Measurements from ENCODE around the gene RTKN2.

The RTKN2 gene

DNA sequence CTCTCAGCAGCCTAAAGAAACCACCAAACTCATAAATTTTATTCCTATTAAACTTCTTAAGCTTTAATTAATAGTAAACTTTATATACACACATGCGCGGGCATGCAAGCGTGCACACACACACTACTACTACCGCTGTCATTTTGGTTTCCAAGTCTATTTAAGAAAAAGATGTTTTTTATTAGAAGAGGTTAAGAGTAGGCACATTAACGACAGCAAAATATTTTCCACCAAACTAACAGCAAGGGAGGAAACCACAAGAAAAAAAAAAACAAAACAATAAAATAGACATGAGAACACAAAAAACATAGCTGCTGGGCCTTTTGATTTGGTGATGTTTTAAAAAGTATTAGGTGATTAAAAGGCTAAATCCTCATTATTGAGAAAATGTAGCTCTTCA lies 28.6 kb downstream of the RTKN2 start:
- Histone ChIP-seq H3K36me3 (ENCODE audit: insufficient read depth, low read length) (no peaks in the 10 kb centered on the region; the same call in 1 of the 2 replicates), H3K9me3 (ENCODE audit: insufficient read depth, low read depth, low read length) (no peaks in the 10 kb centered on the region), H4K20me1 (ENCODE audit: insufficient read depth, low read length, poor library complexity, severe bottlenecking) (no peaks in the 10 kb centered on the region), H3K9me2 (replicated peaks; ENCODE audit: low read depth, low read length) (no peaks in the 10 kb centered on the region), H2AFZ (ENCODE audit: low read length) (no peak overlapping the region; the same call in 1 of the 2 replicates), H3K4me1 (ENCODE audit: insufficient read depth, low read length, poor library complexity, severe bottlenecking) (peaks cover 80% of the 10 kb centered on the region), H3F3A (ENCODE audit: low read depth) (no peaks in the 10 kb centered on the region), H3K4me3 (ENCODE audit: low read length, poor library complexity, severe bottlenecking) (peak overlapping the region; percentile 7), H3K79me2 (ENCODE audit: insufficient read depth, low read length) (peaks cover 30% of the 10 kb centered on the region), H3K27me3 (ENCODE audit: insufficient read depth, low read length, poor library complexity, severe bottlenecking) (no peaks in the 10 kb centered on the region), H3K9ac (ENCODE audit: low read depth, low read length, poor library complexity, severe bottlenecking) (peak overlapping the region; percentile 17), H3K4me2 (ENCODE audit: low read depth, low read length, poor library complexity, severe bottlenecking) (peak overlapping the region; percentile 55)
- TF ChIP-seq, protein P1, sequence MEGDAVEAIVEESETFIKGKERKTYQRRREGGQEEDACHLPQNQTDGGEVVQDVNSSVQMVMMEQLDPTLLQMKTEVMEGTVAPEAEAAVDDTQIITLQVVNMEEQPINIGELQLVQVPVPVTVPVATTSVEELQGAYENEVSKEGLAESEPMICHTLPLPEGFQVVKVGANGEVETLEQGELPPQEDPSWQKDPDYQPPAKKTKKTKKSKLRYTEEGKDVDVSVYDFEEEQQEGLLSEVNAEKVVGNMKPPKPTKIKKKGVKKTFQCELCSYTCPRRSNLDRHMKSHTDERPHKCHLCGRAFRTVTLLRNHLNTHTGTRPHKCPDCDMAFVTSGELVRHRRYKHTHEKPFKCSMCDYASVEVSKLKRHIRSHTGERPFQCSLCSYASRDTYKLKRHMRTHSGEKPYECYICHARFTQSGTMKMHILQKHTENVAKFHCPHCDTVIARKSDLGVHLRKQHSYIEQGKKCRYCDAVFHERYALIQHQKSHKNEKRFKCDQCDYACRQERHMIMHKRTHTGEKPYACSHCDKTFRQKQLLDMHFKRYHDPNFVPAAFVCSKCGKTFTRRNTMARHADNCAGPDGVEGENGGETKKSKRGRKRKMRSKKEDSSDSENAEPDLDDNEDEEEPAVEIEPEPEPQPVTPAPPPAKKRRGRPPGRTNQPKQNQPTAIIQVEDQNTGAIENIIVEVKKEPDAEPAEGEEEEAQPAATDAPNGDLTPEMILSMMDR (conservative IDR thresholded peaks at IDR 0.05; ENCODE audit: low read length) = no peak
- no peak for TF ChIP-seq EZH2phosphoT487 (IDR thresholded peaks at IDR 0.05; ENCODE audit: borderline replicate concordance)

DNA sequence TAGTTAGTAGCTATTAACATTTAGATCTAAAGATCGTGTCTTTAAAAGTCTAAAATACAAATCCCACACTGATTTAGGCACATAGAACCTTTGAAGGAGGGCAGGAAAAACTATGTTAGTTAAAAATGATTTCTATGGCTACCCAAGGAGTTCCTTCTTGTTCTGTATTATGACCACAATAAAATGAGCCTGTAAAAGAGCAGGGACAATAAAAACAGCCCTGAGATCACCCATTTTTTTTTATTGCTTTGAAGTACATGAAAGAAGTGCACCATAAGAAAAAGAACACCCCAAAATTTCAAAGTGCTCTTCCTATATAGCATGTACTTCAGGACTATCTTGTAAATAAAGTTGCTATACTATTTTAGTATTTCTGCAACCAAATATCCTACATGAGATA lies 29.8 kb downstream of the RTKN2 start:
- H3K36me3 ChIP-seq (ENCODE audit: insufficient read depth, low read length) = no peaks in the 10 kb centered on the region; the same call in 1 of the 2 replicates
- no peaks in the 10 kb centered on the region for H3K27me3 ChIP-seq (ENCODE audit: insufficient read depth, low read length, poor library complexity, severe bottlenecking)
- TF ChIP-seq EZH2phosphoT487 (IDR thresholded peaks at IDR 0.05; ENCODE audit: borderline replicate concordance) = no peak
- TF ChIP-seq, protein P1 (conservative IDR thresholded peaks at IDR 0.05; ENCODE audit: low read length) = no peak
- no peak overlapping the region for H2AFZ ChIP-seq (ENCODE audit: low read length)
- H3K4me1 ChIP-seq (ENCODE audit: insufficient read depth, low read length, poor library complexity, severe bottlenecking) = peaks cover 81% of the 10 kb centered on the region
- H3K9ac ChIP-seq (ENCODE audit: low read depth, low read length, poor library complexity, severe bottlenecking) = peak overlapping the region; percentile 17
- peak overlapping the region; percentile 45 for H3K4me3 ChIP-seq (ENCODE audit: low read length, poor library complexity, severe bottlenecking)
- no peaks in the 10 kb centered on the region for H3K9me3 ChIP-seq (ENCODE audit: insufficient read depth, low read depth, low read length)
- H4K20me1 ChIP-seq (ENCODE audit: insufficient read depth, low read length, poor library complexity, severe bottlenecking) = no peaks in the 10 kb centered on the region
- H3K4me2 ChIP-seq (ENCODE audit: low read depth, low read length, poor library complexity, severe bottlenecking) = peak overlapping the region; percentile 55
- no peaks in the 10 kb centered on the region for H3K9me2 ChIP-seq (replicated peaks; ENCODE audit: low read depth, low read length)
- H3K79me2 ChIP-seq (ENCODE audit: insufficient read depth, low read length) = peaks cover 21% of the 10 kb centered on the region
- H3F3A ChIP-seq (ENCODE audit: low read depth) = no peaks in the 10 kb centered on the region

DNA sequence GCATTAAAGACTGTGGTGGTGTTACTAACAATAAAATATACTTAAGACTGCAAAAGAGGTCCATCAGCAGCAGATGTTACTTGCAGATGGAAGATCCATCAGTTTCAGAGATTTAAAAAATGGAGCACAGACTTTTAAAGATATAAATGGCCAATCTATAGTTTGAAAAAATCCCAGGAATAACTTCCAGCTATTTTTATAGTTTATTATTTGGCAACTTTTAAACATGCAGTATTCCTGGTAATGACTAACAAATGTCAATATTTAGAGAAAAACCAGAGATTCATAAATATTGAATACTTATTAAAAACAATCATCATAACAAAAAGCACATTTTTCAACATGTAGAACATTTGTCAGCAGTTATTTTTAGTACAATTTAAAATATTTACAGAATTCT lies 30.7 kb downstream of the RTKN2 start:
- Histone ChIP-seq H3K4me3 (ENCODE audit: low read length, poor library complexity, severe bottlenecking) (no peak overlapping the region), H4K20me1 (ENCODE audit: insufficient read depth, low read length, poor library complexity, severe bottlenecking) (no peaks in the 10 kb centered on the region), H3K9me3 (ENCODE audit: insufficient read depth, low read depth, low read length) (no peaks in the 10 kb centered on the region), H3K9ac (ENCODE audit: low read depth, low read length, poor library complexity, severe bottlenecking) (no peak overlapping the region), H2AFZ (ENCODE audit: low read length) (no peak overlapping the region), H3K9me2 (replicated peaks; ENCODE audit: low read depth, low read length) (no peaks in the 10 kb centered on the region), H3K36me3 (ENCODE audit: insufficient read depth, low read length) (no peaks in the 10 kb centered on the region; the same call in 1 of the 2 replicates), H3K4me1 (ENCODE audit: insufficient read depth, low read length, poor library complexity, severe bottlenecking) (peaks cover 74% of the 10 kb centered on the region), H3K79me2 (ENCODE audit: insufficient read depth, low read length) (peaks cover 20% of the 10 kb centered on the region; the same call in 1 of the 2 replicates), H3K27me3 (ENCODE audit: insufficient read depth, low read length, poor library complexity, severe bottlenecking) (no peaks in the 10 kb centered on the region), H3F3A (ENCODE audit: low read depth) (no peaks in the 10 kb centered on the region), H3K4me2 (ENCODE audit: low read depth, low read length, poor library complexity, severe bottlenecking) (peak overlapping the region; percentile 55)
- no peak for TF ChIP-seq EZH2phosphoT487 (IDR thresholded peaks at IDR 0.05; ENCODE audit: borderline replicate concordance)
- TF ChIP-seq, protein P1 (conservative IDR thresholded peaks at IDR 0.05; ENCODE audit: low read length) = no peak

All from Loucy (cell line).